GM12891 (cell line): ENCODE data around the gene CREB5.

Experiments
- DNase-seq: peaks from one replicate; pipeline ENCODE4 v3.0.0; 2011; ENCODE audit warnings: low spot score; ENCODE audit not compliant: insufficient read length
- FAIRE-seq: peaks from 2 replicates; lab custom pipeline; 2011; peaks lifted over from hg19 to GRCh38; lab: Jason Lieb, UNC
- PAX5 ChIP-seq: IDR thresholded peaks from 2 replicates; pipeline ENCODE4 v1.6.1; 2011; ENCODE audit warnings: low read length, moderate library complexity, mild to moderate bottlenecking; ENCODE audit not compliant: insufficient read depth, severe bottlenecking
- POLR2A ChIP-seq: IDR thresholded peaks from 2 replicates; pipeline ENCODE4 v1.6.1; 2011; ENCODE audit warnings: low read depth, low read length, control low read depth
- POLR2AphosphoS5 ChIP-seq: IDR thresholded peaks from 2 replicates; pipeline ENCODE4 v1.6.1; 2011; ENCODE audit warnings: low read depth, low read length, control low read depth
- POU2F2 ChIP-seq: IDR thresholded peaks from 2 replicates; pipeline ENCODE4 v1.6.1; 2011; ENCODE audit warnings: low read depth, mild to moderate bottlenecking, control low read depth, low read length, moderate library complexity
- SPI1 ChIP-seq: IDR thresholded peaks from 2 replicates; pipeline ENCODE4 v1.6.1; 2011; ENCODE audit warnings: low read depth, low read length, control low read depth
- TAF1 ChIP-seq: IDR thresholded peaks from 2 replicates; pipeline ENCODE4 v1.6.1; 2011; ENCODE audit warnings: low read depth, low read length, control low read depth

Gene CREB5

GRCh38 chr7:28629216-28629842, 217.0 kb downstream of the CREB5 start:
- DNase-seq (no peak), FAIRE-seq (no peak)
- TF ChIP-seq POLR2A (no peak), PAX5 (no peak), POLR2AphosphoS5 (no peak), TAF1 (no peak), SPI1 (no peak), POU2F2 (no peak)

- FAIRE-seq: no peak
- DNase-seq: no peak
These were observed 218.0 kb downstream of the CREB5 start for GRCh38 chr7:28630350-28630749.

GRCh38 chr7:28631995-28632394, 219.7 kb downstream of the CREB5 start:
- DNase-seq: no peak
- FAIRE-seq: no peak
- no peak for TF ChIP-seq POU2F2
- no peak for TF ChIP-seq POLR2AphosphoS5
- TF ChIP-seq SPI1: no peak
- no peak; the same call in 1 of the 2 replicates for TF ChIP-seq POLR2A
- no peak for TF ChIP-seq TAF1
- TF ChIP-seq PAX5: no peak

More at GRCh38 chr7:28630350-28630749, 218.0 kb downstream of the CREB5 start:
- TF ChIP-seq PAX5 (no peak), SPI1 (no peak), POLR2AphosphoS5 (no peak), POU2F2 (no peak), TAF1 (no peak), POLR2A (no peak)

- DNase-seq: no peak
- TF ChIP-seq PAX5 (no peak), POLR2AphosphoS5 (no peak), SPI1 (no peak), POU2F2 (no peak), TAF1 (no peak), POLR2A (no peak)
- no peak for FAIRE-seq
These were observed 226.6 kb downstream of the CREB5 start for GRCh38 chr7:28638914-28639313.

GRCh38 chr7:28640001-28640400, 227.7 kb downstream of the CREB5 start:
- FAIRE-seq (no peak), DNase-seq (no peak)
- TF ChIP-seq SPI1 (no peak), POLR2AphosphoS5 (no peak), POU2F2 (no peak), POLR2A (no peak), TAF1 (no peak), PAX5 (no peak)

GRCh38 chr7:28641752-28642545, 229.6 kb downstream of the CREB5 start:
- TF ChIP-seq TAF1 (no peak), SPI1 (no peak), POLR2AphosphoS5 (no peak), POLR2A (no peak), POU2F2 (no peak), PAX5 (no peak)
- DNase-seq (no peak), FAIRE-seq (no peak)

- DNase-seq: no peak
- TF ChIP-seq POU2F2 (no peak), POLR2A (no peak), SPI1 (no peak), PAX5 (no peak), POLR2AphosphoS5 (no peak), TAF1 (no peak)
- FAIRE-seq: no peak
These were observed 230.9 kb downstream of the CREB5 start for GRCh38 chr7:28643188-28643569.

- DNase-seq: no peak
- FAIRE-seq: no peak
- TF ChIP-seq SPI1 (no peak), POLR2AphosphoS5 (no peak), POLR2A (no peak)
These were observed 231.4 kb downstream of the CREB5 start for GRCh38 chr7:28643584-28644340.

GRCh38 chr7:28645866-28646265, 233.5 kb downstream of the CREB5 start:
- no peak for TF ChIP-seq POU2F2
- TF ChIP-seq SPI1: no peak
- TF ChIP-seq POLR2A: no peak
- no peak for TF ChIP-seq PAX5
- no peak for TF ChIP-seq POLR2AphosphoS5
- no peak for TF ChIP-seq TAF1
- DNase-seq (no peak), FAIRE-seq (no peak)
